Vagina (tissue), 2 donors: ENCODE data around the gene TTLL12. TPM values are rescaled to one million over a fixed set of nuclear protein-coding genes. Genes with fewer than 3 reads are reported as not detected.

Experiments used
- DNase-seq, 2 donors: peaks; one replicate each; pipeline ENCODE4 v3.0.0-alpha.2; 2017; ENCODE audit errors: extremely low spot score in 2 of 2
- H3K27ac ChIP-seq: fragments of 200-600 bp; sonication (generic); one replicate; pipeline ENCODE4 v1.5.1; 2019
- H3K27me3 ChIP-seq: fragments of 200-600 bp; sonication (generic); one replicate; pipeline ENCODE4 v1.5.1; 2019
- H3K36me3 ChIP-seq, 2 donors: fragments of 200-600 bp; sonication (generic); one replicate each; pipeline ENCODE4 v1.5.1; 2017 to 2019
- H3K4me1 ChIP-seq: fragments of 200-600 bp; sonication (generic); one replicate; pipeline ENCODE4 v1.5.1; 2019
- H3K4me3 ChIP-seq, 2 donors: fragments of 200-600 bp; sonication (generic); 1 replicate in 1 of 2; 2 replicates in 1 of 2; pipeline ENCODE4 v1.5.1; 2016 to 2019
- H3K9me3 ChIP-seq: fragments of 200-600 bp; sonication (generic); one replicate; pipeline ENCODE4 v1.5.1; 2019
- CTCF ChIP-seq, 3 experiments: fragments of 450-650 bp in 2 of 3; fragments of 200-600 bp in 1 of 3; sonication (generic) in 1 of 3; IDR thresholded peaks; one replicate each; pipeline ENCODE4 v1.5.1; 2017 to 2019; ENCODE audit warnings: antibody characterized with exemption in 3 of 3, mild to moderate bottlenecking in 2 of 3, moderate library complexity in 2 of 3
- POLR2A ChIP-seq, 2 donors: fragments of 450-650 bp; IDR thresholded peaks; one replicate each; pipeline ENCODE4 v1.6.1; 2017; ENCODE audit warnings: antibody characterized with exemption in 2 of 2, mild to moderate bottlenecking in 2 of 2, moderate library complexity in 2 of 2
- POLR2AphosphoS5 ChIP-seq, 2 donors: sonication (generic); formaldehyde crosslinking; IDR thresholded peaks; one replicate each; pipeline ENCODE4 v1.9.0; 2017; ENCODE audit warnings: antibody characterized with exemption in 2 of 2, mild to moderate bottlenecking in 2 of 2, low read depth in 1 of 2; ENCODE audit not compliant: insufficient read depth in 1 of 2
- intact Hi-C: fragments of 100-400 bp; cut with DNase I; formaldehyde crosslinking; loops from one replicate; pipeline ENCODE4 v1.15.1; 2023
- total RNA-seq: library from RNA; depleted of rRNA; stranded (reverse); fragments of >200 nt; gene quantifications from one replicate; pipeline ENCODE4 v1.2.3, GENCODE V29; 2016

The TTLL12 gene
- total RNA-seq, 1 donor from 2014 or later: 56.2 TPM

- no peaks in the 10 kb centered on the region for H3K9me3 ChIP-seq
- intact Hi-C loops: no loop called here
- no peak overlapping the region for H3K27ac ChIP-seq
- H3K4me1 ChIP-seq: peaks cover 22% of the 10 kb centered on the region
- H3K4me3 ChIP-seq: no peak overlapping the region
- no peak for TF ChIP-seq CTCF (IDR thresholded peaks at IDR 0.05)
- TF ChIP-seq POLR2AphosphoS5 (IDR thresholded peaks at IDR 0.05; ENCODE audit: insufficient read depth in 1 of 2, low read depth in 1 of 2): peak in 1 of 2 donors; percentile 30
- H3K27me3 ChIP-seq: no peaks in the 10 kb centered on the region
- no peak for DNase-seq
- H3K36me3 ChIP-seq: peaks cover 0 to 11% of the 10 kb centered on the region in 2 donors
Measured at GRCh38 chr22:43144949-43145348, 42.0 kb downstream of the TTLL12 start.

GRCh38 chr22:43142880-43143562 lies 43.9 kb downstream of the TTLL12 start, which contains the start of gene MCAT:
Gene MCAT (minus strand): TSS chr22:43143398. CDS start chr22:43143348, 50 bp downstream.
- Histone ChIP-seq H3K27ac (peak within 1 kb of the TSS; percentile 70), H3K27me3 (no peaks in the 10 kb centered on the region), H3K36me3 (peaks cover 0 to 23% of the 10 kb centered on the region in 2 donors), H3K4me1 (peaks cover 22% of the 10 kb centered on the region), H3K9me3 (no peaks in the 10 kb centered on the region), H3K4me3 (peak within 1 kb of the TSS; percentile 96 to 98)
- intact Hi-C loops: no loop called here
- DNase-seq: no peak
- TF ChIP-seq POLR2A (IDR thresholded peaks at IDR 0.05): peak in 1 of 2 donors; percentile 33
- TF ChIP-seq POLR2AphosphoS5 (IDR thresholded peaks at IDR 0.05; ENCODE audit: insufficient read depth in 1 of 2, low read depth in 1 of 2): peak; percentile 78 to 87
- TF ChIP-seq CTCF (IDR thresholded peaks at IDR 0.05): no peak

GRCh38 chr22:43136801-43137200 lies 50.1 kb downstream of the TTLL12 start:
- Histone ChIP-seq H3K27me3 (no peaks in the 10 kb centered on the region), H3K4me3 (no peak overlapping the region), H3K27ac (no peak overlapping the region), H3K4me1 (peaks cover 16% of the 10 kb centered on the region), H3K9me3 (no peaks in the 10 kb centered on the region), H3K36me3 (peaks cover 0 to 76% of the 10 kb centered on the region in 2 donors)
- intact Hi-C loops: no loop called here
- no peak for DNase-seq
- TF ChIP-seq POLR2AphosphoS5 (IDR thresholded peaks at IDR 0.05; ENCODE audit: insufficient read depth in 1 of 2, low read depth in 1 of 2) (no peak), POLR2A (IDR thresholded peaks at IDR 0.05) (no peak), CTCF (IDR thresholded peaks at IDR 0.05) (no peak)

- intact Hi-C loops: no loop called here
- H3K4me1 ChIP-seq: peaks cover 11% of the 10 kb centered on the region
- H3K9me3 ChIP-seq: no peaks in the 10 kb centered on the region
- TF ChIP-seq CTCF (IDR thresholded peaks at IDR 0.05) (peak in 1 of 3 experiments; percentile 41), POLR2A (IDR thresholded peaks at IDR 0.05) (no peak)
- H3K36me3 ChIP-seq: peaks cover 0 to 77% of the 10 kb centered on the region in 2 donors
- no peaks in the 10 kb centered on the region for H3K27me3 ChIP-seq
- no peak overlapping the region for H3K27ac ChIP-seq
- no peak for DNase-seq
- no peak overlapping the region for H3K4me3 ChIP-seq
Measured at GRCh38 chr22:43136255-43136654, 50.7 kb downstream of the TTLL12 start.

DNA sequence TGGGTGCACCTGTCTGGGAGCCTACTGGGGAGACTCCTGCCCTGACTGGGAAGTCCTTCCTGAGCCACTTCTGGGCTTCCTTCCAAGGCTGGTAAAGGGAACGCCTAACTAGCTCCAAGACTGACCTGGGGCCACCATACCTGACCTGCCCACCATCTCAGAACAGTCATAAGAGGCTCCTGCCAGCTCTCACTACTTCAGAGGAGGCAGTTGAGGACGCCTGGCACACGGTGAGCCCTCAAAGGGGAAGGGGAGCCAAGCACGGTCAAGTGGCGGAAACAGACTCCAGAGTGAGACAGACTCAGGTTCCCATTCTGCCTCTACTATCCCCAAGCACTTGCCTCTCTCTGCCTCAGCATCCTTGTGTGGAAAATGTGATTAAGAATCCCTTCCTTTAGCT lies 51.4 kb downstream of the TTLL12 start:
- TF ChIP-seq POLR2A (IDR thresholded peaks at IDR 0.05) (no peak), POLR2AphosphoS5 (IDR thresholded peaks at IDR 0.05; ENCODE audit: insufficient read depth in 1 of 2, low read depth in 1 of 2) (no peak), CTCF (IDR thresholded peaks at IDR 0.05) (no peak)
- no peaks in the 10 kb centered on the region for H3K9me3 ChIP-seq
- peaks cover 0 to 78% of the 10 kb centered on the region in 2 donors for H3K36me3 ChIP-seq
- H3K4me3 ChIP-seq: no peak overlapping the region
- intact Hi-C loops: no loop called here
- no peaks in the 10 kb centered on the region for H3K27me3 ChIP-seq
- H3K4me1 ChIP-seq: peaks cover 11% of the 10 kb centered on the region
- no peak overlapping the region for H3K27ac ChIP-seq
- DNase-seq: no peak
